NCI-H1436 treated with DMSO at 0.1 percent for 48 hours (cell line): ENCODE results near the gene RPL15.
"Not testable (repeated sequence)": the region's sequence is repeated elsewhere in the genome, so short reads cannot be mapped to it uniquely, and the experiment has no call there.

Experiments used
- DNase-seq: peaks from one replicate; lab custom pipeline; 2025; lab: John Stamatoyannopoulos, UW

RPL15 gene

GRCh38 chr3:23916886-23917678 is at the start of gene RPL15, which contains the start of gene NKIRAS1:
TSS of gene RPL15 (plus strand) at chr3:23917132. CDS start at chr3:23917860, 728 bp downstream.
TSS of gene NKIRAS1 (minus strand) at chr3:23916990. CDS start at chr3:23910904, 6,086 bp downstream.
- peak; percentile 43 for DNase-seq

GRCh38 chr3:23867400-23867799 is 49.5 kb upstream of the RPL15 start:
- no peak for DNase-seq

DNA sequence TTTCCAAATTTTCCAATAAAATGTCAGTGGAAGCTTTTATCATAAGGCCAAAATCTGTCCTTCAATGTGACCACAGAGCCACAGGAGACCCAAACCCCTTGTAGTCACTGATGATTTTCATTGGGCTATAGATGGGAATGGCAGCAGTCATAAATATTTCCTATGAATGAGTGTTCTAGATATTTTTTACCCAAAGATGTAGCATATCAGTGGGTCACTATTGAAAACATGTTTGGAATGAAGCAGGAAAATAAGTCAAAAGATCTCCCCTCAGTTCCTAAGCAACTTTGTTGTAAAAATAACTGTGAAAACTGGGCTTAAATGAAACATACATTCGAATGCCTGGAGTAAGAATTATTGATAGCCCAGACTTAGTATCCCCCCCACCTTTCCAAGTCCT is 49.1 kb upstream of the RPL15 start:
- no peak for DNase-seq

DNA sequence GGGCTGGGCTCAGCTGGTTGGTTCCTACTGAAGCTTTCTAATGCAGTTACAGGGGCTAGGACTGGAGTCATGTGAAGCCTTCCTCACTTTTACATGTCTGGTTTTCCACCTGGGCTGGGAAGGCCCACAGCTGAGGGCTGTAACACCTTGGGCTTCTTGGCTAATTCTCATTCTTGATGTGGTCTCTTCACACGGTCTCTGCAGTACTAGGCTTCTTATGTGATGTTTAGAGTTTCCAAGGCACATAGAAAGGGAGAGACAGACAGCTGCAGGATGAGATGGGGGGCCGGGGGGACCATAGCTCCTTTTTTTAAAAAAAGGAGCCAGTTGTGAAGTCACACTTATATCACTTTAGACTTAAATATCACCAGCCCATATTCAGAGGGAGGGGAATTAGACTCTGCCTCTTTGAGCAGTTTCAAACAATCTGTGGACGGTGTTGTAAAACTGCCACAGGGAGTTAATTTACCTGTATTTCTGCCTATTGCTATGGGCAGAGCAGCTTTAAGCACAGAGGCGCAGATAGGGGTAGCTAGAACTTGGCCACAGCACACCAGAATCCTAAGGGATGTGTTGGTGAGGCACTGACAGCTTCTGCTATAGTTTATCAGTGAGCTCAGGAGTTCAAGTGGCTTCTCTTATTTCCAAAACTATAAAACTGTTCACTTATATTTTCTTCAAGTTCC is 46.8 kb upstream of the RPL15 start:
- DNase-seq, result no peak

DNA sequence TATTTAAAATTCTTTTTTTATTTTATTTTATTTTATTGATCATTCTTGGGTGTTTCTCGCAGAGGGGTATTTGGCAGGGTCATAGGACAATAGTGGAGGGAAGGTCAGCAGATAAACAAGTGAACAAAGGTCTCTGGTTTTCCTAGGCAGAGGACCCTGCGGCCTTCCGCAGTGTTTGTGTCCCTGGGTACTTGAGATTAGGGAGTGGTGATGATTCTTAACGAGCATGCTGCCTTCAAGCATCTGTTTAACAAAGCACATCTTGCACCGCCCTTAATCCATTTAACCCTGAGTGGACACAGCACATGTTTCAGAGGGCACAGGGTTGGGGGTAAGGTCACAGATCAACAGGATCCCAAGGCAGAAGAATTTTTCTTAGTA is 46.3 kb upstream of the RPL15 start:
- not testable (repeated sequence) for DNase-seq

GRCh38 chr3:23871361-23871760 is 45.6 kb upstream of the RPL15 start:
- not testable (repeated sequence) for DNase-seq

DNA sequence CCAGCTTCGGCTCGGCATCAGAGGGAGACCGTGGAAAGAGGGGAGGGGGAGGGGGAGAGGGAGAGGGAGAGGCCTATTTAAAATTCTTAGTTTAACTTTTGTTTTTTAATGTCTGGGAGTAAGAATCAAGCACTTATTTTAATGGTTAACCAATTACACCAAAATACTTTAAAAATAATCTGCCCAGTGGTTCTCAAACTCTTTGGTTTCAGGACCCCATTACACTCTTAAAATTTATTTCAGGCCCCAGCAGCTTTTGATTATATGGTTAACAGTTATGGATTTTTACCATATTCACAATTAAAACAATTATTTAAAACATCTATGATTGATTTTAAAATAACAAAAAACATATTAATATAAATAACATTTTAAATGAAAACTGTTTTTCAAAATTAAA is 44.6 kb upstream of the RPL15 start:
- DNase-seq, result no peak

DNA sequence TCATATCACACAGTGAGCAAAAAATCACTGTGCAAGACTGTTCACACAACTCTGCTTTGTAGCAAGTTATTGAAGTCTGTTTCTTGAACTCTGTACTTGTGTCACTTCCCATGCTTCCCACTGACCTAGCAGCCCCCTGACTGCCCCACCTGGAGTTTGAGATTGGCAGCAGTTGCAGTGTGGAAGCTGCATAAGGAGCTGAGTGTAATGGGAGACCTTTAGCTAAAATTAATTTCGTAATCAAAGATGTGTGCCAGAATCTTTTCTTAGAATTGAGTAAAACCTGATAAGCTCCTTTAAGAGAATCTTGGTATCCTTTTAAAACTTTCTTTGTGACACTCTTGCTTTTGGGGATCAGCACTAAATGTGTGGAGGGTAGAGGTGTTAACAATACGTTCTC is 43.0 kb upstream of the RPL15 start:
- DNase-seq, result no peak

DNA sequence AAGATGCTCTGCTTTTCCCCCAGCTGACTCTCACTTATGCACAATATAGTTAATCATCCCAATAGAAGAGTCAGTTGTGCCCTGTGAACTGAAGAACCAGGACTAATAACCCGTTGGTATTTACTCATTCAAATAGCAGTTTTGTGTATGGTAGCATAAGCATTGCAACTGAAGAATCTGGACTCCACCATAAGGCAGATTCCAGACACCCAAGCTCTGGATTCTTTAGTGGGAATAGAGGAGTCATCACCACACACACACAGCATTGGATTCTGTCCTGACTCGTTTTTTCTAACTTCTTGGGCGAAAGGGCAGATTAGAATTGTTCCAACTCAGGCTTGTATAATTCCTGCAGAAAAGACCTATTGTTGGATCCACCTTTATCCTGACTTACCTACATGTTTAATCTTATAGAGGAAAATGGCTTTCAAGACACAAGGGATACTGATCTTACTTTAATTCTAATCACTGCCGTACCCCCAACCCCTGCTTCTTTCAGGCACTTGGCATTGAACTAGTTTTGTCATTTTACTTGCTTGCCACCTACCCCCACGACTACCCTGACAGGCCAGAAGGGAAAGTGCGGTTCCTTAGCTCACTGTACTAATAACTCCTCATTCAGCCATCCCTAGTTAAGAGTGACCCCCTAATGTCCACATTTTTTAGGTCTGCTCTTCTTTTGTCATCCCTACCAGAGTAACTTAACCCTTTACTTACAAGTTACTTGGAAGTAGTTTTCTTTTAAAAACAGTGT is 42.4 kb upstream of the RPL15 start:
- no peak for DNase-seq

DNA sequence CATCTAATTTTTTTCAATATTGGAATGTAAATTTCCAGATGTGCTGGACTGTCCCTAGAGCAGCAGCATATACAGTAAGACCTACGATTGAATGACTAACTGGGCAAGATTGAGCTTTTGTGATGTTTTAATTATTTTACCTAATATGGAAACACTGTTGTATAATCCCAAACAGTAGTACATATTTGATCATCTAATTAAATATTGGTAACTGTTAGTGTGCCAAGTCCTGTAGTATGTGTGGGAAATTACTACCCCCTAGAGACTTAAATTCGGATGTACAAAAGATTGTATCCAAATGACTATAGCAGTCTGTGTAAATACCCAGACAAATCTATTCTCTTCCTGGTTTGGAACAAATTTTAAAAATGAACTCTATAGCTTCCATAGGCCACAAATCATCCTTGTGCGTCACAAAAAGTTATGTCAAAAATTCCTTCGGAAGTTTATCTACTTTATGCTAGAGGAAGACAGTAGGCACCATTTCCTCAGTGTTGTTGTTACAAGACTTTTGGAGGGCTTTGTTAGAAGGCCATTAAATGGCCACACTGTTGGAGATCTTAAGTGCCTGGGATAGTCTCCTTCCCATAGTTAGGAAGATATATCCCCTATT is 41.7 kb upstream of the RPL15 start:
- DNase-seq, result no peak

DNA sequence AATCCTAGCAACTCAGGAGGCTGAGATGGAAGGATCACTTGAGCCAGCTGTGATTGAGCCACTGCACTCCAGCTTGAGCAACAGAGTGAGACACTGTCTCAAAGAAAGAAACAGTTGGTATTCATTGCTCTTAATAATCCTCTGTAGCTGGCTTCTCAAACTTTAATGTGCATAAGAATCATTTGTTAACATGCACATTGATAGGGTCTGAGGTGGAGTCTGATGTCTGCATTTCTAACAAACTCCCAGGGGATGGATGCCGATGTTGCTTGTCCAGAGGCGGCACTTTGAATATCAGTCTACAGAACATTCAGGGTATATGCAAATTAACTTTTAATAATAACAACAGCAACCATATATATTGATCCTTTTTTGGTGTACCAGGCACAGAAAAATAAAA is 40.0 kb upstream of the RPL15 start:
- no peak for DNase-seq

DNA sequence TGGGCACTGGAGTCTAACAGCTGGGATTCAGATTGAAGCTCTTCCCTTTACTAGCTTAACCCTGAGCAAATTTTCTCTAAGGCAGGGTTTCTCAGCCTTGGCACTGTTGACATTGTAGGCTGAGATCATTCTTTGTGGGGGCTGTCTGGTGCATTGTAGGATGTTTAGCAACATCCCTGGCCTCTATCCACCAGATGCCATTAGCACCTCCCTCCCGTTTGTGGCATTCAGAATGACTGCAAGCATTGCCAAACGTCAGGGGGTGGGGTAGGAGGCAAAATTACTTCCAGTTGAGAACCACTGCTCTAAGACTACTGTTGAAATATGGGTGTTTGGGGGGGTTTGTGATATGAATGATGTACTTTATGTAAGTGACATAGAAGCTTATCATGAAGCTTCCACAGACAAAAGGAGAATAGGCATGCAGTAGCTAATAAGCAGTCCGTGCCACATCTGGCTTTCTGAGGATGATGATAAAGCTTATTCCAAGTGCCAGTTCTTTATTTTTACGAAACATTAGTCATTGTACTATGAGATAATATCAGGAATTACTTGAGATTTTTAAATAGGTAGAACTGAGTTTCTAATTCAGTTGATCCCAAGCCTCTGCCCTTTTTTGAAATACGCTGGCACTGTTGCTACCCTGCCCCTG is 39.5 kb upstream of the RPL15 start:
- DNase-seq, result no peak

- DNase-seq, result no peak
Measured at GRCh38 chr3:23879485-23879884, 37.4 kb upstream of the RPL15 start.

DNA sequence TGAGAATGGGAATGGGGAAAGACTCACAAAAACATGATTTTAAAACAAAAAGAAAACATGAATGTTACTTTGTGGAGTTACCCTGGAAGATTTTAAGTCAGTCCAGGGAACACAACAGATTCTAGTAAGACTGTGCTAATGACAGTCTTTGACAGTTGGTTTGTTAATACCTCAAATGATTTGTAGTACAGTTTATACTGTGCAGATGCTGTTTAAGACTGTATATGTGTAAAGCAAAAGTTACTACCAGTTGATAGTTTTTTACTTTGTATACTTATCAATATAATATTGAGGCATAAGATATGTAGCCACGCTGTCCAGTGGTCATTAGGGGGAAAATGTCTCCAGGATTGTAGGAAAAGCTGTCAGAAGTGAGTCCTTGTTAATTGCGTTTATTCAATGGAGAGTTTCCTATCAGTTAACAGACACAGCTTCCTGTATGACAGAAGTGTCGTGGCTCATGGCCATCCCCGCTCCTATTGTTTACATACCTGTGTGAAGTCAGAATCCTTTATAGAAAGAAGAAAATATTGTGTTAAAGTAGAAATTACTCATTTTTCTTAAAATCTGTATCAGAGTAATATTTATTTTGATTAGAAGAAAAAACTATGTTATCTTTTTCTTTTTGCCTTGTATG is 36.1 kb upstream of the RPL15 start:
- DNase-seq, result no peak

DNA sequence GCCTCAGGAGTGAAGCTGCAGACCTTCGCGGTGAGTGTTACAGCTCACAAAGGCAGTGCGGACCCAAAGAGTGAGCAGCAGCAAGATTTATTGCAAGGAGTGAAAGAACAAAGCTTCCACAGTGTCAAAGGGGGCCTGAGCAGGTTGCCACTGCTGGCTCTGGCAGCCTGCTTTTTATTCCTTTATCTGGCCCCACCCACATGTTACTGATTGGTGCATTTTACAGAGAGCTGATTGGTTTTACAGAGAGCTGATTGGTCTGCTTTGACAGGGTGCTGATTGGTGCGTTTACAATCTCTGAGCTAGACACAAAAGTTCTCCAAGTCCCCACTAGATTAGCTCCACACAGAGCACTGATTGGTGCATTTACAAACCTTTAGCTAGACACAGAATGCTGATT is 34.9 kb upstream of the RPL15 start:
- DNase-seq, result not testable (repeated sequence)

- no peak for DNase-seq
Measured at GRCh38 chr3:23882487-23882918, 34.4 kb upstream of the RPL15 start.

DNA sequence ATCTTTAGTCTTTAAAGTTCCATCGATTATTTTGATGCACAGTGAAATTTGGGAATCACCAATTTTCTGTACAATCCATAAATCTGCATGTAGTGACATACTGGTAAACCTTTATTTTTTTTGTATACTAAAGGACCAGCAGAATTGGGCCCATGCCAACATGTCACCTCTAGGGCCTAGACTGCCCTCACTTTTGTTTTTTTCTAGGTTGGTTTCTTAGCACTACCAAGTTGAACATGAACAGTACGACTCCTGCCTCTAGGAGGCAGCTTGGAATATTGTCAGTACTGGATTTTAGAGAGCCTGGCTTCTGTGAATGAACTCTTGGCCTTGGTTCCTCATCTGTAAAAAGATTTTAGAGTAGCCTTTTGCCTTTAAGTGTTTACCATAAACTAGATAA is 32.5 kb upstream of the RPL15 start:
- no peak for DNase-seq

- no peak for DNase-seq
Measured at GRCh38 chr3:23885210-23885609, 31.7 kb upstream of the RPL15 start.

DNA sequence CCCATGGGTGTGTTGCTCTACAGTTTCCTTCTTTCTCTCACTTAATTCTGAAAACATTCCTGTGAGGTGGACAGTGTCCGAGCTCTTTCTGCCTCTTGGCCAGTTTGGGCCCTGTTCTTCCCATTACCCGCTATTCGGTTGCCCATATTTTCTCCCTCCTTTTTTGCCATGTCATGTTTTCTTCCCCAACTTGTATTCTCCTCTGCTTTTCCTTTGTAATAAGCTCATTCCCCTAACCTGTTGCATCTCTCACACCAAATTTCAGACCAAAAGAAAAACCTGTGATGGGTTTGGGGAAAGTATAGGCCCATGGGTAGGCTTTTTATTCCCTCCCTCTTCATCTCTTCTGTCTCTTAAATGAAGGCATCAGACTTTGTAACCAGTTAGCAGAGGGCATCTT is 30.6 kb upstream of the RPL15 start:
- no peak for DNase-seq

DNA sequence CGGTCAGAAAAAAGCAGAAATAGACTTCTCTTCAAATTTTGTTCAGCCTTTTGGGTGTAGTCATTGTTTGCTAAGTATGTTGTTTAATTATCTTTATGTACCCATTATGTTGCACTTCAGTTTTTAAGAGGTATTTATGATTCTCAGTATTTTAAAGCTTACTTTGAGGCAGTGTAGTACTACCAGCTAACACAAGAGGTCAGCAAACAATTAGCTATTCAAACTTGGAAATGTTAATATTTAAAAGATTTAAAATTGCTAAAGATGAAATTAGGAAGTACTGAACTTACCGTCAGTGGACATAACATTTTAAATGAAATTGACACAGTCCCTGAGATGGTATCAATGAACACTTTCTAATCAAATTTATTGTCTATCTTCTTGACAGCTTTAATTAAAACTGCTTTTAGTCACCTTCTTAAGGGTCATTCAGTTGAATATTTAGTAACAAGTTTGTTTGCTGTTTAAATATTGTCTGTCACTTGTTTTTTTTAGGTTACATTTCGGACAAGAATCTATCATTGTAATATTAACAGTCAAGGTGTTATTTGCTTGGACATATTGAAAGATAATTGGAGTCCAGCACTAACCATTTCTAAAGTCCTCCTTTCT is 28.2 kb upstream of the RPL15 start:
- no peak for DNase-seq

DNA sequence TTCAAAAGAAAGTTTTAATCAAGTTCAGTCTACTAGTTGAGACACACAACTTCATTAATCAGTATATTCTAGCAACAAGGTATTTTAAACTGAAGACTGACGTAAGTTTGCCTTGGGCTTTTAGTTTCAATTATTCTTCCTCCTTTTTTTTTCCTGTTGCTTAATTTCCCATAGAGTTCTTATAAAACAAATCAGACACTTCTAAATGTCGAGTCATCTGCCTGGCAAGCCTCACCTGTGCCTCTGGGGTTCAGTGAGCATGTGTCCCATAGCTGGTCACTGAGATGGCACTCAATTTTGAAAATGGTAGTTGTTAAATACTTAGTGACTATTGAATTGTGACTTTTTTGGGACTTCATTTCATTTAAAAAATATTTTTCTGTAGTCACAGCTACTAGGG is 27.5 kb upstream of the RPL15 start:
- no peak for DNase-seq
